ENCODE measurements around the gene PNRC1.

GRCh38 chr6:89042664-89043063, 37.9 kb upstream of the PNRC1 start:
- no peak for TF ChIP-seq CTCF (IDR thresholded peaks at IDR 0.05)
- no peak for TF ChIP-seq EZH2 (IDR thresholded peaks at IDR 0.05; ENCODE audit: borderline replicate concordance, insufficient read depth, low read depth, low read length, poor library complexity, severe bottlenecking)
